ENCODE data around the gene RECQL5. TPM values are rescaled to one million over a fixed set of nuclear protein-coding genes. Genes with fewer than 3 reads are reported as not detected.

RECQL5 gene
- total RNA-seq, 1 experiment from 2014 or later: 36.3 TPM

DNA sequence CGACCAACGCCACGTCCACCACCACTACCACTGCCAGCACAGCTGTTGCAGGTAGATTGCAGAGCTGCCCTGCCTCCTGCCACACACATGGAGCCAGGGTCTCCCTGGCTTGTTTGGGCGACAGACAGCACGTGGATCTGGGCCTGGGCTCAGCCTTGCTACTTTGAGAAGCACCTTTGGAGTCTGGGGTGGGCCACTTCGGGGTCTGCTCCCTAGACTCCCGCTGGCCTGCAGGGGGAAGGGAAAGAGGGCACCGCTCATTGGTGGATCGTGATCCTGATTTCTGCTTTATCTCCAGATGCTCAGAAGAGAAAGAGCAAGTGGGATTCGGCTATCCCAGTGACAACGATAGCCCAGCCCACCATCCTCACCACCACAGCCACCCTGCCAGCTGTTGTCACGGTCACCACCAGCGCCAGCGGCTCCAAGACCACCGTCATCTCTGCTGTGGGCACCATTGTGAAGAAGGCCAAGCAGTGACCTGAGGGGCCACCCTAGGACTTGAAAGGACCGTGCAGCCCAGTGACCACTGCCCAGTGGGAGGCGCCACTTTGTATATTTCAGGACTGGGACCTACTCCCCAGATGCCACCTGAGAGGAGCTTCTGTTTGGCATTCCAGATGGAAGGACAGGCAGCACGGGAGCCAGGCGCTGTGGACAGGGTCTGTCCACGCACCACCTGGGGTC, 39.2 kb upstream of the RECQL5 start:
- H3K4me3 Mint-ChIP-seq (ENCODE audit: unreplicated experiment): no peak overlapping the region
- intact Hi-C loops (cut with micrococcal nuclease): no loop called here
- TF ChIP-seq, protein P1, sequence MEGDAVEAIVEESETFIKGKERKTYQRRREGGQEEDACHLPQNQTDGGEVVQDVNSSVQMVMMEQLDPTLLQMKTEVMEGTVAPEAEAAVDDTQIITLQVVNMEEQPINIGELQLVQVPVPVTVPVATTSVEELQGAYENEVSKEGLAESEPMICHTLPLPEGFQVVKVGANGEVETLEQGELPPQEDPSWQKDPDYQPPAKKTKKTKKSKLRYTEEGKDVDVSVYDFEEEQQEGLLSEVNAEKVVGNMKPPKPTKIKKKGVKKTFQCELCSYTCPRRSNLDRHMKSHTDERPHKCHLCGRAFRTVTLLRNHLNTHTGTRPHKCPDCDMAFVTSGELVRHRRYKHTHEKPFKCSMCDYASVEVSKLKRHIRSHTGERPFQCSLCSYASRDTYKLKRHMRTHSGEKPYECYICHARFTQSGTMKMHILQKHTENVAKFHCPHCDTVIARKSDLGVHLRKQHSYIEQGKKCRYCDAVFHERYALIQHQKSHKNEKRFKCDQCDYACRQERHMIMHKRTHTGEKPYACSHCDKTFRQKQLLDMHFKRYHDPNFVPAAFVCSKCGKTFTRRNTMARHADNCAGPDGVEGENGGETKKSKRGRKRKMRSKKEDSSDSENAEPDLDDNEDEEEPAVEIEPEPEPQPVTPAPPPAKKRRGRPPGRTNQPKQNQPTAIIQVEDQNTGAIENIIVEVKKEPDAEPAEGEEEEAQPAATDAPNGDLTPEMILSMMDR (IDR thresholded peaks at IDR 0.05; ENCODE audit: unreplicated experiment): no peak
- H3K27me3 Mint-ChIP-seq (ENCODE audit: insufficient read depth, unreplicated experiment): no peaks in the 10 kb centered on the region
- DNase-seq (ENCODE audit: unreplicated experiment): no peak
- ChIA-PET POLR2A (interaction anchor here (0.5 to 3.0 kb wide), 12 partner anchors 12 to 655 kb away, joined by 3 to 36 read pairs (median 6); partner anchors contain the start of genes RECQL5 and SAP30BP), CTCF (interaction anchor here (0.9 to 1.9 kb wide), 4 partner anchors 12 to 31 kb away, joined by 3 to 12 read pairs (median 6); no protein-coding TSS in a partner anchor)
- peaks cover 56% of the 10 kb centered on the region for H3K36me3 Mint-ChIP-seq (ENCODE audit: insufficient read depth, unreplicated experiment)
- no peaks in the 10 kb centered on the region for H3K9me3 Mint-ChIP-seq (ENCODE audit: unreplicated experiment)
- H3K4me1 Mint-ChIP-seq (ENCODE audit: insufficient read depth, unreplicated experiment): peaks cover 22% of the 10 kb centered on the region
- peak overlapping the region; percentile 84 for H3K27ac Mint-ChIP-seq (ENCODE audit: low read depth, unreplicated experiment)
- BruUV-seq (replicated peaks): TSS peak; percentile 38

DNA sequence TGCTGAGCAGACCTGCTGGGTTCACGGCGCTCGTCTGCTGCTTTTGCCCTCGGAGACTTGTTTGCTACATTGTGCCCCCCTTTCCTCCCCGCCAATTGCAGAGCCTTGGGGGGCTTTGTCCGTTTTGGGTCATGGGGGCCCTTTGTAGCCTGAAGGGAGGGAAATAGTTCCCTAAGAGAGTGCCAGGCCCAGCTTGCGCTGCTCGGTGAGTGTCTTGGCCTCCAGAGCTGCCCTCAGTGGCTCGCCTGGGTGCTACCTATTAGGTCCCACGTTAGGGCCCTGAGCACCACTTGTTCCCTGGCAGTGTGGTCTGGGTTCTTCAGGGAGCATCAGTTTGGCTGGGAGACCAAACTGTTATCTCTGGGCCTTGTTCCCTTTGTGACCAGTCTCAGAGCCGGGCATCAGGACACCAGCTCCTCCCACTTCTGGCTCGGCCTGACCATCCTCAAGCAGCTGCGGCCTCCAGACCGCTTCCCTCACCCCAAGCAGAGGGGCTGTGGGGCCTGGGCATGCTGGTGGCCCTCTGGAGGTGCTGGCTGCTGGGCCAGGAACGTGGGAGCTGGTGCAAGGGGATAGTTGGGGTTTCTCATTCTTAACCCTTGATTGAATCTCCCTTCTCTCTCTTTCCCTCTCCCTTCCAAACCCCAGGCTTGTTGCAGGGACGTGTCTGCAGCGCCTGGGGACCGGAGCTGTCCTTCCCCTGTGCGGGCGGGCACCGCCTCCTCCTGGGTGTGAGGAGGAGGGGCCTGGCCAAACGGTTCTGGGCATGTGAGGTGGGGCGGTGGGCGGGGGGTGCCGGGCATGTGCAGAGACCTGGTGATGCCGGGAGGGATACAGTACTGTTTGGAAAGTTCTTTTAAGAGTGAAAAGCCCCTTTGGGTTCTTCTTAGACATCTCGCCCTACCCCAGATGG, 38.3 kb upstream of the RECQL5 start:
- no peak for DNase-seq (ENCODE audit: unreplicated experiment)
- no peaks in the 10 kb centered on the region for H3K27me3 Mint-ChIP-seq (ENCODE audit: insufficient read depth, unreplicated experiment)
- CTCF ChIA-PET: interaction anchor here (0.8 to 2.0 kb wide), 4 partner anchors 12 to 29 kb away, joined by 3 to 9 read pairs (median 4); no protein-coding TSS in a partner anchor
- intact Hi-C loops (cut with micrococcal nuclease): no loop called here
- POLR2A ChIA-PET: interaction anchor here (1.4 to 2.7 kb wide), 3 partner anchors 21 to 149 kb away, joined by 4 to 36 read pairs (median 12); no protein-coding TSS in a partner anchor
- no peaks in the 10 kb centered on the region for H3K9me3 Mint-ChIP-seq (ENCODE audit: unreplicated experiment)
- no peak overlapping the region for H3K4me3 Mint-ChIP-seq (ENCODE audit: unreplicated experiment)
- TF ChIP-seq, protein P1 (IDR thresholded peaks at IDR 0.05; ENCODE audit: unreplicated experiment): no peak
- no TSS peak for BruUV-seq (replicated peaks)
- H3K27ac Mint-ChIP-seq (ENCODE audit: low read depth, unreplicated experiment): no peak overlapping the region
- H3K36me3 Mint-ChIP-seq (ENCODE audit: insufficient read depth, unreplicated experiment): peaks cover 62% of the 10 kb centered on the region
- H3K4me1 Mint-ChIP-seq (ENCODE audit: insufficient read depth, unreplicated experiment): peaks cover 32% of the 10 kb centered on the region

DNA sequence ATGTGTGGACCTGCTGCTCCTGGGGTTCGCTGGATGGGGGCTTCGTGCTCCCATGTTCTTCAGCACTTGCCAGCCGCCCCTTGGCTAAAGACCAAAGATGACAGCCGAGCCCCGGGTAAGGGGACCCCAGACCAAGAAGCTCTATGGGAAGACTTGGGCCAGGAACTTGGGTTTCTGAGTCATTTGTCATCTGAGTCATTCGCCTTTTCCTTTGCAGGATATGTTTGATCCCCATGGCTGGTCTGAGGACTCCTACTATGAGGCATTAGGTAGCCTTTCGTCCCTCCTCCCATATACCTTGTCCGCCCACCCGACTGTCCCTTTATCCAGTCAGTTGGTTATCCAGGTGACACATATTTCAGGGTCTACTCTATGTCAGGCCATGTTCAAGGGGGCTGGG, 36.6 kb upstream of the RECQL5 start:
- H3K27ac Mint-ChIP-seq (ENCODE audit: low read depth, unreplicated experiment): peak overlapping the region; percentile 49
- no peaks in the 10 kb centered on the region for H3K9me3 Mint-ChIP-seq (ENCODE audit: unreplicated experiment)
- no peaks in the 10 kb centered on the region for H3K27me3 Mint-ChIP-seq (ENCODE audit: insufficient read depth, unreplicated experiment)
- no TSS peak for BruUV-seq (replicated peaks)
- H3K4me3 Mint-ChIP-seq (ENCODE audit: unreplicated experiment): no peak overlapping the region
- POLR2A ChIA-PET: interaction anchor here (2.0 kb wide), 1 partner anchor 36 kb away, joined by 4 read pairs; the partner anchor contains the start of genes RECQL5 and SAP30BP
- CTCF ChIA-PET: interaction anchor here (0.6 to 2.0 kb wide), 3 partner anchors 18 to 71 kb away, joined by 3 to 9 read pairs (median 3); partner anchors contain the start of gene ITGB4
- H3K36me3 Mint-ChIP-seq (ENCODE audit: insufficient read depth, unreplicated experiment): peaks cover 69% of the 10 kb centered on the region
- intact Hi-C loops (cut with micrococcal nuclease): no loop called here
- TF ChIP-seq, protein P1 (IDR thresholded peaks at IDR 0.05; ENCODE audit: unreplicated experiment): no peak
- peaks cover 42% of the 10 kb centered on the region for H3K4me1 Mint-ChIP-seq (ENCODE audit: insufficient read depth, unreplicated experiment)
- DNase-seq (ENCODE audit: unreplicated experiment): no peak
